Progenitor cell of endocrine pancreas (in vitro differentiated cells): Measurements from ENCODE around the gene PTGR3. TPM values are rescaled to one million over a fixed set of nuclear protein-coding genes. Genes with fewer than 3 reads are reported as not detected.

Source experiments
- DNase-seq: peaks from one replicate; pipeline ENCODE4 v3.0.0; 2021; ENCODE audit warnings: low spot score; ENCODE audit not compliant: unreplicated experiment
- H3K27ac Mint-ChIP-seq: 2 replicates; pipeline ENCODE4 v1.8.0; 2021; ENCODE audit warnings: mild to moderate bottlenecking, moderate library complexity, mixed read lengths
- H3K27me3 Mint-ChIP-seq: 2 replicates; pipeline ENCODE4 v1.8.0; 2021; ENCODE audit warnings: mixed read lengths
- H3K36me3 Mint-ChIP-seq: 2 replicates; pipeline ENCODE4 v1.8.0; 2022; ENCODE audit warnings: mixed read lengths; ENCODE audit not compliant: insufficient read depth
- H3K4me1 Mint-ChIP-seq: 2 replicates; pipeline ENCODE4 v1.8.0; 2021; ENCODE audit warnings: low read depth, mixed read lengths
- H3K4me3 Mint-ChIP-seq: 2 replicates; pipeline ENCODE4 v1.8.0; 2021; ENCODE audit warnings: low read depth, mild to moderate bottlenecking, moderate library complexity, mixed read lengths
- H3K9me3 Mint-ChIP-seq: 2 replicates; pipeline ENCODE4 v1.8.0; 2021; ENCODE audit warnings: low read depth, mixed read lengths
- CTCF ChIP-seq: fragments of 200-600 bp; sonication (generic); IDR thresholded peaks from one replicate; pipeline ENCODE4 v1.5.0; 2021; ENCODE audit warnings: antibody characterized with exemption, mild to moderate bottlenecking; ENCODE audit not compliant: unreplicated experiment
- total RNA-seq: library from RNA; stranded (reverse); gene quantifications from 2 replicates; pipeline ENCODE4 v1.2.1, GENCODE V29; 2021

The PTGR3 gene
- total RNA-seq, 1 donor from 2014 or later: 36.8 TPM

DNA sequence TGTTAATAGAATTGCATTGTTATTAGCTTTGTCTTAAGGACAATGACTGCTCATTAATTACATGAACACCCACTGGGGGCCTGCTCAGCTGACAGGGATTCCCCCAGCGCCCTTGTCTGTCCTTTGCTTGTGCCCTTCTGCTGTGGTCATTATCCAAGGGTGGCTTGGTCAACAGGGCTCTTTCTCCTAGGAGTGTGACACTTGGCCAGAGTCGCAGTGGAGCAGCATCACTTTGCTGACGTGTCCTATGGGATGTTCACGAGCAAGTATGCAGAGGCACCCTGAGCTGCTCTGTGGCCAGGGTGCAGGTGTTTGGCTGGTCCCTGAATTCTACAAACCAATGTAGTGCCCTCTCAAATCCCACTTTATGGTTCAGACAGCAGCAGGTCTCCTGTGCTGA, 46.0 kb downstream of the PTGR3 start:
- Mint-ChIP-seq H3K27me3 (peaks cover 29% of the 10 kb centered on the region), H3K4me1 (peaks cover 5% of the 10 kb centered on the region), H3K4me3 (no peak overlapping the region), H3K9me3 (no peaks in the 10 kb centered on the region), H3K36me3 (no peaks in the 10 kb centered on the region), H3K27ac (no peak overlapping the region)
- no peak for DNase-seq
- no peak for TF ChIP-seq CTCF

- no peak for TF ChIP-seq CTCF
- no peaks in the 10 kb centered on the region for H3K9me3 Mint-ChIP-seq
- peaks cover 5% of the 10 kb centered on the region for H3K4me1 Mint-ChIP-seq
- no peak overlapping the region for H3K27ac Mint-ChIP-seq
- no peak overlapping the region for H3K4me3 Mint-ChIP-seq
- no peak for DNase-seq
- H3K27me3 Mint-ChIP-seq: peaks cover 30% of the 10 kb centered on the region
- H3K36me3 Mint-ChIP-seq: no peaks in the 10 kb centered on the region
Measured at GRCh38 chr18:75162467-75162866, 46.5 kb downstream of the PTGR3 start.

DNA sequence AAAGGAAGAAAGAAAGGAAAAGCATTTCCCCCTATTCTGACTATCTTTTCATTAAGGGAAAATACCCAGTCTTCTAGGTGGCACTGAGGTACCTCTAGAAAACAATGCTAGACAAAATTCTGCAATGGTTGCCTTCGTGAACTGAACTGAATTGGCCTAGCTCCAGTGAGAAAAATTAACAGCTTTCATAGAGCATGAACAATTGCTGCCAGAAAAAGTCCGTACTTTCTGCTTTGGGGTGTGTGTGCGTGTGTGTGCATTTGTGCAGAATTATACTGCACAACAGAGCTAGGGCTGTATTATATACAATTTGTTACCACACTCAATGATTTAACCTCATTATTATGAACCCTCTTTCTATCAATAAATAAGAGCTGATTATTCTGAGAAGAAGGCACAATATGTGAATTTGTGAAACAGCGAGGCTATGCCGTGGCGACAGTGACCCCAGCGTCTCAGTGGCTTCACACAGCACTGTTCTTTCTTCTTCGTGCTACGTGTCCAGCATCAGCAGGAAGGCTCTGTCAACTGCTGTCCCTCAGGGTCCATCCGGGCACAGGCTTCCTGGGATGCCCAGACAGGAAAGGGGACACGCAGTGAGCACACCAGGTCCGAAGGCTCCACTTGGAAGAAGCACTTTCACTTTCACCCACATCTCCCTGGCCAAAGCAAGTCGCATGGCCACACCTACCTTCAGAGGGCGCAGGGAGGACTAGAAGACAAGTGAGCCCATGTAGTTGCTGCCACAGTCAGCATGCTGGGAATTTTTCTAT, 47.5 kb downstream of the PTGR3 start:
- TF ChIP-seq CTCF: no peak
- Mint-ChIP-seq H3K27ac (no peak overlapping the region), H3K4me3 (no peak overlapping the region), H3K27me3 (peaks cover 33% of the 10 kb centered on the region), H3K36me3 (no peaks in the 10 kb centered on the region), H3K9me3 (no peaks in the 10 kb centered on the region), H3K4me1 (peaks cover 5% of the 10 kb centered on the region)
- DNase-seq: no peak

DNA sequence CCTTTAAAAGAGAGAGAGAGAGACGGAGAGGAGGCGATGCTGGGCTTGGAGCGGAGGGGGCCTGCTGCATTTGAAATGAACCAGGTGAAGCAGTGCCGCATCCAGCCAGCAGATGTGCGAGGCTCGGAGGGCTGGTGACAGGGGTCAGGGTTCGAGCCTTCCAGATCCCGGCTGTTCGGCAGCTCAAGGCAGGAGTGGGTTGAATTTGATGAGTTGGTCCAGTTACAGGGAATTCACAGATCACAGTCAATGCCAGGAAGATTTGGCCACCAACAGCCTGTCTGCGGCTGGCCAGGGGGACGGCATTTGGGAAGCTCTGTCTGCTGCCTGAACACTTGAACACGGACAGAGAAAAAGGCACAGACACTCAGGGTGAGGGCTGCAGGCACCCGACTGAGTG, 48.6 kb downstream of the PTGR3 start:
- no peak for TF ChIP-seq CTCF
- Mint-ChIP-seq H3K27ac (no peak overlapping the region), H3K4me3 (no peak overlapping the region), H3K4me1 (peaks cover 5% of the 10 kb centered on the region), H3K9me3 (no peaks in the 10 kb centered on the region), H3K27me3 (peaks cover 33% of the 10 kb centered on the region), H3K36me3 (no peaks in the 10 kb centered on the region)
- no peak for DNase-seq

DNA sequence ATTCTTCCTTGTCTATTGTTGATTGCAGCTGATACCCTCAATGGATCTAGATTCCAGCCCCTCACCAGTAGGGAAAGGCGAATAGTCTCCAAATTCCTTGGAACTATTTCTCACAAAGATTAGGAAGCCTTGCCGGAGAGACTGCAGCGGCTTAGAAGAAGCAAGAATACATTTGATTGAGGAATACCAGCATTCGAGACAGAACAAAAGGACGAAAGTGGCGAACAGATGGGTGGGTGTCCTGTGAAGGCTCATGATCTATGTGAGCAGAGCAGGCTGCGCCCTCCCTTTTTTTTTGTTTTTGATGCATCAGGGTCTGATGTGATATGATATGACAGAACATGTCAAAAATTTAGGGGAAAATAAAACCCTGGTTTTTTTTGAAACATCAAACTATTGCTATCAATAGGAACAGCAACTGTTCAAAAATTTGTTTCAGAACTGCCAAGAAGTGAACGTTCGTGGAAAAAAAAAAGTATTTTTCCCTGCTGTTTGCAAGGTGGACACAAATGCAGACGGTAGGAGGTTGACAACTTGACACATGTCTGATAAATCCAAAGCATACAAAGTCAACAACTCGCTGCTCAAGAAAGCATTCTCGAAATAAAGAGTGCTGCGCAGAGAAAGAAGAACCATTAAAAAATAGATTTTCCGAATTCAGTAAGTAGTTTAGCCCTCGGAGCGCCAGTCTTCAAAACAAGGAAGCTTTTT, 49.1 kb downstream of the PTGR3 start:
- H3K4me1 Mint-ChIP-seq: peaks cover 5% of the 10 kb centered on the region
- H3K36me3 Mint-ChIP-seq: no peaks in the 10 kb centered on the region
- H3K4me3 Mint-ChIP-seq: no peak overlapping the region
- DNase-seq: no peak
- no peak for TF ChIP-seq CTCF
- no peak overlapping the region for H3K27ac Mint-ChIP-seq
- peaks cover 5% of the 10 kb centered on the region for H3K9me3 Mint-ChIP-seq
- peaks cover 36% of the 10 kb centered on the region for H3K27me3 Mint-ChIP-seq
